Stimulated activated CD4-positive, alpha-beta T cell treated with anti-CD3 and anti-CD28 coated beads, TNF-alpha, amount 100 ng/mL, for 24 hours (primary cell): ENCODE data around the gene CLDN3.
"Not testable (repeated sequence)": the region's sequence is repeated elsewhere in the genome, so short reads cannot be mapped to it uniquely, and the experiment has no call there.

Experiments
- DNase-seq, 3 experiments: peaks; one replicate each; pipeline ENCODE4 v3.0.0-alpha.2; 2020; ENCODE audit warnings: low read depth in 3 of 3

The CLDN3 gene, protein sequence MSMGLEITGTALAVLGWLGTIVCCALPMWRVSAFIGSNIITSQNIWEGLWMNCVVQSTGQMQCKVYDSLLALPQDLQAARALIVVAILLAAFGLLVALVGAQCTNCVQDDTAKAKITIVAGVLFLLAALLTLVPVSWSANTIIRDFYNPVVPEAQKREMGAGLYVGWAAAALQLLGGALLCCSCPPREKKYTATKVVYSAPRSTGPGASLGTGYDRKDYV

DNA sequence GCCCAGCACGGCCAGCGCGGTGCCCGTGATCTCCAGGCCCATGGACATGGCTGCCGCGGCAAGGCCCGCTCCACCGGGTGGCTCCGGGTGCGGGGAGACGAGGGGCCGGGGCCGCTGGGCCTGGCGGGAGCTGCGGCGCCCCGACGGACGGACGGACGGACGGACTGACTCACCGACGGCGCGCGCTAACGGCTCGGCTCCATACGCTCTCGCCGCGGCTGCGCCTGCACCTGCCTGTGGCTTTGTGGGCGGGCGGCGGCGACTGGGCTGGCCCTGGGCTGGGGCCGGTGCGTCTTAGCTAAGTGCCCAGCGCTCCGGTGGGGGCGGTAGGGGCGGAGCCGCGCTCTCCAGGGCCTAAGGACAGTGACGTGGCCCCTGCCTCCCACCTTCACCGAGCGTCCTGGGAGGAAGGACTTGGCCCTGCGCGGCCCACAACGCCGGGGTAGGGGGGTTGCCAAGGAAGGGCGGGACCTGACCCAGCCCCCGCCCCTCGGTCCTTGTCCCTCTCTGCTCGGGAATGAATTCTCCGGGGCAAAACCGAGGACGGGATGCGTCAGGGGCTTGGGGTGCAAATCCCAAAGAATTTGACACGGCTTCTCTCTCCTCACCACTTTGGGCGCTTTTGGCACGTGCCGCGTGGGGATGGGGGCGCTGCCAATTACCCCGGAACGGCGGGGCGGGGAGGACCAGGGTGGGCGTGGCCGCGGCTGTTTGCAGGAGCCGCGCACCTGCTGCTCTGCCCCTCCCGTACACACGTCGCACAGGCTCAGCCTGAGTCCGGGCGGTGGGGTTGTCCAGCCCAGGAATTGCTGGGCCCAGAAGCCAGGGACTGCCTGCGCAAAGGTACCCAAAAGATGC is at the start of gene CLDN3:
TSS of gene CLDN3 (minus strand) at position 269 of the 858 bp plus-strand sequence. CDS start at position 48, 221 bp downstream.
- peak in 1 of 3 experiments; percentile 14 for DNase-seq

DNA sequence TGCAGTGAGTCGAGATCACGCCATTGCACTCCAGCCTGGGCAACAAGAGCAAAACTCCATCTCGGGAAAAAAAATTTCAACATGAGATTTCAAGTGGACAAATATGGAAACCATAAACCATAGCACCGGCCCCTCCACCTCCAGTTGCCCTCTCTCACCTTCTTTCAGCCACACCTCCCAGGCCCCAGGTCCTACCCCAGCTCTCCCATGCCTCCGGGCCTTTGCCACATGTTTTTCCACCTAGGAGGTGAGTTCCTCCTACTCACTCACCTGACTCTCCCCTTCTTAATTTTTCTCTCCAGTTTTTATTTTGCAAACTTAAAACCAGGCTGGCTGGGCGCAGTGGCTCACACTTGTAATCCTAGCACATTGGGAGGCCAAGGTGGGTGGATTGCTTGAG is 47.1 kb upstream of the CLDN3 start:
- no peak for DNase-seq

DNA sequence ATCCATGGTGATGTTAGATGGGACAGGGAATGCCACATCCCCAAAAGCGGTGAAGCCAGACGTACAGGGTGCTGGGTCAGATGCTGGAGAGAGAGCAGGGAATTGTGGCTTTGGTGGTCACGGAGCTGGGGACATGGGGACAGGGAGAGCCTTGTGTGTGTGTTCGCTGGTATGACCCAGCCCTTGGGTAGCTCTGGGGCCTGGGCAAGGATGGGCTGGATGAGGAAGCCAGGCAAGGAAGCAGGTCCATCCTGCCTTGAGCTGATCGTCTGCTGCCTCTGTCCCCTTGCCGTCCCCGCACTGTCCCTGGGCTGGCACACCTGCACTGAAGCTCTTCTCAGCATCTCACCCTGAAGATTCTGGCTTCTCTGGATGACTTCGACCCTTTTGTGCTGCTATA is 45.4 kb upstream of the CLDN3 start:
- DNase-seq, result no peak

DNA sequence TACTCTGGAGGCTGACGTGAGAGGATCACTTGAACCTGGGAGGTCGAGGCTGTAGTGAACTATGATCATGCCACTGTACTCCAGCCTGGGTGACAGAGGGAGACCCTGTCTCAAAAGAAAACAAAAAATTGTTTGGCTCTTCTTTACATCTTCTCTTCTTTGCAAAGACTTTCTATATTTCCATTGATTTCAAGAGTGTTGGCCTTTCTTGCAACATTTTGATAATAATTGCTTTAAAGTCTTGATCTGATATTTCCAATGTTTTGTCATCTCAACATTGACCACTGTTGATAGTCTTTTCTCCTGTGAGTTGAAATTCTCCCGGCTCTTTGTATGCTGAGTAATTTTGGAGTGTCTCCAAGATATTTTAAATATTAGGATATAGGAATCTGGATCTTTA is 42.9 kb upstream of the CLDN3 start:
- no peak for DNase-seq

DNA sequence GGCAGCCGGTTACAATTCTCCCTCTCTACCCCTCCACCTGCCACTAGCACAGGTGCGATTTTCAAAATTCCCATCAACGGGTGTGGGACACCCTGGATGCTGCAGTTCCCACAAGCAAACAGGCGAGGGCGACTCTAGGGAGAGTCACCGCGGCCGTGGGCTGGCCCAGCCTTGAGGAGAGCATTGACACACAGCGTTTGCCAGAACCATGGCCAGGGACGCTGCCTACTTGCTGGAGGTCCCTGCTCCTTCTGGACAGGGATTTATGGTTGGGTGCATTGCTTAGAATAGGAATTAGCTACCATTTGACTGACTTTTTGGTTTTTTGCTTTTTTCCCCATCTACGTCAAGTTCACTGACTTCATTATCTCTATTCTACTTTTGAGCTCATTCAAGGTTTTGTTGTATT is 41.7 kb upstream of the CLDN3 start:
- peak; percentile 22 to 56 (median 23) for DNase-seq

DNA sequence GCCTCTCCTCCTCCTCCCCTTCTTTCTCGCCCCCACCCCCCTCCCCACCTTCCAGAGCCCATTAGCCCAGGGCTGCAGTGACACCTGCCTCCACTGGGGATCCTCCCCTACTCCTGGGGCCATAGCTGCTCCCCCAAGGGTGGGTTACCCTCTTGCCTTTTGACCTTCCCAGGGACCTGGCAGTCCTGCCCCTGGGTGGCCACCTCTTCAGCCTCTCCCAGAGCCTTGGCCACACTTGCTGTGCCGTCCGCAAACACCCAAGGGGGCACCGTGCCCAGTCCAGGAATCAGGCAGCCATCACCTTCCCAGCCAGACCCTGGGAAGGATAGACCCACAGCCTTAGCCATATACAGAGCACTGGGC is 40.9 kb upstream of the CLDN3 start:
- DNase-seq, result no peak

DNA sequence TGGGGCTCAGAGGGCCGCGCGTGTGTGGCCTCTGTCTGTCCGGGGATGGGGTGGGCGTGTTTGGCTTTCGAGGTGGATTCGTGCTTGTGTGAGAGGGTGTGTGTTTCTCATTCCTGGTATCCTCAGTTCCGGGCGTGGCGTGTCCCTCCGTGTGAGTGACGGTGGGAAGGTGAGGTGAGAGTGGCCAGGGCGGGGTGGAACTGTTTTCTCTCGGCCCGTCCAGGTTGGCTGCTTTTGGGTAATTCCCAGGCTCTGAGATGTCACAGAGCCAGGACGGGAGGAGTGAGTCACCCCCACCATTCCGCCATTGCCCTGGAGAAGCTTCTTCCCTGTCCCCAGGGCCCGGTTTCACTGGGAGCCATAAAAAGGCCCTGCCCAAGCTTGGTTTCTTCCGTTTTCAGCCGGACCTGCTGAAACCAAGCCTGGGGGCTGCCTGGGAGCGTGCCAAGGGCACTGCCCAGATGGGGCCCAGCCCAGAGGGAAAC is 39.4 kb upstream of the CLDN3 start:
- DNase-seq, result no peak

DNA sequence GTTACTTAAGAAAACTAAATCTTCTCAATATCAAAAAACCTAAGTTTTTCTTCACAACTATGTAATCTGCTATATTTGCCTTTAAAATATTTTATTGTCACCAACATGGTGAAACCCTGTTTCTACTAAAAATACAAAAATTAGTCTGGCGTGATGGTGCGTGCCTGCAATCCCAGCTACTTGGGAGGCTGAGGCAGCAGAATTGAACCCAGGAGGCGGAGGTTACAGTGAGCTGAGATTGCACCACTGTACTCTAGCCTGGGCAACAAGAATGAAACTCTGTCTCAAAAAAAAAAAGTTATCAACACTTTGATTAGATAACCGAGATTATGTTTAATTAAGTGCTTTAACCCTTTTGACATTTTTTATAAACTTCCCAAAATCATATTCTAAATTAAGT is 32.4 kb upstream of the CLDN3 start:
- no peak for DNase-seq

DNA sequence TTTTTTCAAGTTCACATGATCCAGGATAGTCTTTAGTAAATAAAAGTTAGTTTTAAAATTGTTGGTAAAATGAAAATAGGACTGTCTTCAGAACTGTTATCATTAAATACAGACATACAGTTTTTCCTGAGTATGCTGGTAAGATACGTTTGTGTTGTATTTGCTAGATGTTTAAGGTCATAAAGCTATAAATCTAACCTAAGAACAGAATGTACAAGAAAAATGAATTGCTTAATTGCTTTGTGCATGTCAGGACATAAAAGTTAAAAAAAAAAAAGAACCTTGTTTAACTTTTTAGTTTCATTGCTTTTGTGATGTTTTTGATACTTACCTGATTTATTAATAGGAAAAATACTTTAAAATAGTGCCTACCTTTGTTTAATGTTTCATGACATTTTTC is 31.5 kb upstream of the CLDN3 start:
- DNase-seq, result no peak

DNA sequence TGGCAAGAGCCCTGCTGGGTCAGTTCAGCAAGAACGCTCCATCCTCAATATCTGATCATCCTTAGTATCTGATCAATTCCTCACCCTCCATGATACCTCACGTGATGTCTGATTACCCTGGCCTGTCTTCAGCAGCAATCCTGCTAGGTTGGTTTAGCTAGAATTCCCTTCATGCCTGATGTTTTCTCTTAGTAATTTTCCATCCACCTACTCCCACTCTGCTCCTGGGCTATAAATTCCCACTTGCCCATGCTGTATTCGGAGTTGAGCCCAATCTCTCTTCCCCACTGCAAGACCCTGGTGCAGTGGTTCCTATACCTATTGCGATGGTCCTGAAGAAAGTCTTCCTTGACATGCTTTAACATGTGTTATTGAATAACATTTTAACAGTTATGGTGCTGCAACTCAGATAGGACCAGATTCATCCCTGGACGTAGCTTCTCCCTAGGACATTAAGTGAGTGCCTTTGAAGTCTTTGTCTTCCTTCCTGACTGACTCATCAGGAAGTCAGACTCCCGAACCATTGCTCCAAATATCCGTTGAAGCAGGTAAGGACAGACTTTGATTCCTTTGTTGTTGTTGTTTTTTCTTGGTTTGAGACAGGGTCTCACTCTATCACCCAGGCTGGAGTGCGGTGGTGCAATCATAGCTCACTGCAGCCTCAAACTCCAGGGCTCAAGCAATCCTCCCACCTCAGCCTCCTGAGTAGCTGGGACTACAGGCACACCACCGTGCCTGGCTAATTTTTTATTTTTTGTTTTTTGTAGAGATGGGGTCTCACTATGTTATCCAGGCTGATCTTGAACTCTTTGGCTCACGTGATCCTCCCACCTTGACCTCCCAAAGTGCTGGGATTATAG is 29.4 kb upstream of the CLDN3 start:
- DNase-seq, result no peak

DNA sequence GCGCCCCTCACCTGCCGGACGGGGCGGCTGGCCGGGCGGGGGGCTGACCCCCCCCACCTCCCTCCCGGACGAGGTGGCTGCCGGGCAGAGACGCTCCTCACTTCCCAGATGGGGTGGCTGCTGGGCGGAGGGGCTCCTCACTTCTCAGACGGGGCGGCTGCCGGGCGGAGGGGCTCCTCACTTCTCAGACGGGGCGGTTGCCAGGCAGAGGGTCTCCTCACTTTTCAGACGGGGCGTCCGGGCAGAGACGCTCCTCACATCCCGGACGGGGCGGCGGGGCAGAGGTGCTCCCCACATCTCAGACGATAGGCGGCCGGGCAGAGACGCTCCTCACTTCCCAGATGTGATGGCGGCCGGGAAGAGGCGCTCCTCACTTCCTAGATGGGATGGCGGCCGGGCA is 27.1 kb upstream of the CLDN3 start:
- not testable (repeated sequence) for DNase-seq

DNA sequence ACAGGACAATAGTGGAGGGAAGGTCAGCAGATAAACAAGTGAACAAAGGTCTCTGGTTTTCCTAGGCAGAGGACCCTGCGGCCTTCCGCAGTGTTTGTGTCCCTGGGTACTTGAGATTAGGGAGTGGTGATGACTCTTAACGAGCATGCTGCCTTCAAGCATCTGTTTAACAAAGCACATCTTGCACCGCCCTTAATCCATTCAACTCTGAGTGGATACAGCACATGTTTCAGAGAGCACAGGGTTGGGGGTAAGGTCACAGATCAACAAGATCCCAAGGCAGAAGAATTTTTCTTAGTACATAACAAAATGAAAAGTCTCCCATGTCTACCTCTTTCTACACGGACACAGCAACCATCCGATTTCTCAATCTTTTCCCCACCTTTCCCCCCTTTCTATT is 26.6 kb upstream of the CLDN3 start:
- not testable (repeated sequence) for DNase-seq

DNA sequence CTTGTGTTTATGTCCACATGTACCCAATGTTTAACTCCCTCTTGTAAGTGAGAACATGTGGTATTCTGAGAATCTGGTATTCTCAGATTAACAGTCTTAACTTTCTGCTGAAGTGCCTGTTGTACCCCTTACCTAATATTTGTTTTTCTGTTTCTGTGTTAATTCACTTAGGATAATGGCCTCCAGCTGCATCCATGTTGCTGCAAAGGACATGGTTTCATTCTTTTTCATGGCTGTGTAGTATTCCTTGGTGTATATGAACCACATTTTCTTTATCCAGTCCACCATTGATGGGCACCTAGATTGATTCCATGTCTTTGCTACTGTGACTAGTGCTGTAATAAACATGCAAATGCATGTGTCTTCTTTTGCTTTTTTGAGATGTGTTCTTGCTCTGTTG is 25.1 kb upstream of the CLDN3 start:
- DNase-seq, result not testable (repeated sequence)

DNA sequence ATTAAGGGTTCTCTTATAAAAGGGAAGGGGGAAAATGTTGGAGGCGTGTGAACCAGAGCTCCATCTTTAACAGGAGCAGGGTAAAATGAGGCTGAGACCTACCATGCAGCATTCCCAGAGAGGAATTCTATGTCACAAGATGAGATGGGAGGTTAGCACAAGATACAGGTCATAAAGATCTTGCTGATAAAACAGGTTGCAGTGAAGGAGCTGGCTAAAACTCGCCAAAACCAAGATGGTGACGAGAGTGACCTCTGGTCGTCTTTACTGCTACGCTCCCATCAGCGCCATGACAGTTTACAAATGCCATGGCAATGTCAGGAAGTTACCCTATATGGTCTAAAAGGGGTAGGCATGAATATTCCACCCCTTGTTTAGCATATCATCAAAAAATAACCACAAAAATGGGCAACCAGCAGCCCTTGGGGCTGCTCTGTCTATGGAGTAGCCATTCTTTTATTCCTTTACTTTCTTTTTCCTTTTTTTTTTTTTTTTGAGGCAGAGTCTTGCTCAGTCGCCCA is 21.2 kb upstream of the CLDN3 start:
- DNase-seq, result not testable (repeated sequence)

DNA sequence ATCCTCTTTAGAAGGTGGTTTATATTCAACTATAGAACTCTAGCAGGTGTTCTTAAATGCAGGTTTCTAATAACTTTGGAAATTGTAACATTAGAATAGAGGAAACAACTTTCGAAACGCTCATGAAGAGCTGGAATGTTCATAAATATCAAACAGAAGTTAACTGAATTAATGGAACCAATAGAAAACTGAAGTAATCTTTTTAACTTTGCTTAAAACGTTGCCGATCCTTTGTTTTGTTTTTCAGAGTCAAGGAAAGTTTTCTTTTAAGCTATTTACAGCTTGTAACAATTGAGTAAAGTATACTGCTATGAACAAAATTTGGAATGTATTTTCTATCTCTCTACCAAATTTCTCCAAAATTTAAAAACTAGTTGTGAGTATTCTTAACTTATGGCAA is 19.0 kb upstream of the CLDN3 start:
- no peak for DNase-seq

DNA sequence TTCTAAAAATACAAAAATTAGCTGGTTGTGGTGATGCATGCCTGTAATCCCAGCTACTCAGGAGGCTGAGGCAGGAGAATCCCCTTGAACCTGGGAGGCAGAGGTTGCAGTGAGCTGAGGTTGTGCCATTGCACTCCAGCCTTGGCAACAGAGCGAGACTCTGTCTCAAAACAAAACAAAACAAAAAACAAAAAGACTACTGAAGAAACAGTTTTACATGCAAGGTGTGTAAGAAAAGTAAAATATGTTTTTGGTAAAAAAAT is 17.6 kb upstream of the CLDN3 start:
- DNase-seq, result not testable (repeated sequence)

DNA sequence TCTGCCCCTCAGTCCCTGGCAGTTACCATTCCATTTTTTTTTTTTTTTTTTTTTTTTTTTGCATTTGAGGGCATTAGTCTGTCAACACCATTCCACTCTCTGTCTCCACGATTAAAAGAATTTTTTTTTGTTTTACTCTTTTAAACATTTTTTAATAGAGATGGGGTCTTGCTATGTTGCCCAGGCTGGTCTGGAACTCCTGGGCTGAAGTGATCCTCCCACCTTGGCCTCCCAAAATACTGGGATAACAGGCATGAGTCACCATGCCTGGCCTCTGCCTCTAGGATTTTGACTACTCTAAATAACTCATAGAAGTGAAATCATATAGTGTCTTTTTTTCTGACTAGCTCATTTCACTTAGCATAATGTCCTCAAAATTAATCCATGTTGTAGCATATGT is 16.5 kb upstream of the CLDN3 start:
- no peak for DNase-seq

DNA sequence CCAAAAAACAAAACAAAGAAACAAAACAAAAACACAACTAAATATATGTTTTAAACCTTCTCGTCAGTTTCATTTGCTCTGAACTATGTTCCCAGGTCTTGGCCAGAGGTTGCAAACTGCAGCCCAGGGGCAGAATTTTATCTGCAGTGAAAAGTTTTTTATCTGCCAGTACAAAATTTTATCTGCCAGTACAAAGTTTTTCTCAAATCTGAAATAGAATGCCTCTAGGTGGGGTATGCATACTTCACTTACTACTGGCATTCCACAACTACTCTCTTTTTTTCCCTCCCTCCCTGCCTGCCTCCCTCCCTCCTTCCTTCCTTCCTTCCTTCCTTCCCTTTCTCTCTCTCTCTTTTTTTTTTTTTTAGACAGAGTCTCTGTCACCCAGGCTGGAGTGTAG is 9.4 kb upstream of the CLDN3 start:
- no peak for DNase-seq

DNA sequence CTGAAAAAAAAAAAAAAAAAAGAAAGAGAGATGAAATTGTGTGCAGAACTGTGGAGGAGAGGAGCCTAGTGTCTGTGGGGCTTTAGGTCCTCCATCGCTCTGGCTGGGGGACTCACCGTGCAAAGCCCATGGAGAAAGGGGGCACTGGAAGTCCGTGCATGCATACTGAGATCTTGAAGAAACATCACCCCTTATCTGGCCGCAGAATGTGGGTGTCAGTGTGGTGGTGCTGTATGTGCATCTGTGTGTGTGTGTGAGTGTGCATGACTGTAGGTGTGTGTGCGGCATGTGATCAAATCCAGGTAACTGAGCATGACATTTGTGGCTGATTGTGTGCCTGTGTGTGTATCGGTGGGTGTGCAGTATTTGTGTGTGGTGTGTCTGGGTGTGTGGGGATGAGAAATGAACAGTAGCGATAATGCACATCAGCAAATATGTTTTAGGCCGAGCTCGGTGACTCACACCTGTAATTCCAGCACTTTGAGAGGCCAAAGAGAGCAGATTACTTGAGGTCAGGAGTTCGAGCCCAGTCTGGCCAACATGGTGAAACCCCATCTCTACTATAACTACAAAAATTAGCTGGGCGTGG is 8.8 kb upstream of the CLDN3 start:
- no peak for DNase-seq

DNA sequence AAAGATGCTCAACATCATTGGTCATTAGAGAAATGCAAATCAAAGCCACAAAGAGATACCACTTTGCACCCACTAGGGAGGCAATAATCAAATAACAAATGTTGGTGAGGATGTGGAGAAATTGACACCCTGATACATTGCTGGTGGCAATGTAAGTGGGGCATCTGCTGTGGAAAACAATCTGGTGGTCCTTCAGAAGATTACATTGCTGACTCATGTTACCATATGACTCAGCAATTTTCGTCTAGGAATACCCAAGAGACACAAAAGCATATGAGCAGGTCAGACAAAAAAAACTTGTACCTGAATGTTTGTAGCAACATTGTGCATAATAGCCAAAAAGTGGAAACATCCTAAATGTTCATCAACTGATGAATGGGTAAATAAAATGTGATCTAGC is 4.9 kb upstream of the CLDN3 start:
- no peak for DNase-seq

DNA sequence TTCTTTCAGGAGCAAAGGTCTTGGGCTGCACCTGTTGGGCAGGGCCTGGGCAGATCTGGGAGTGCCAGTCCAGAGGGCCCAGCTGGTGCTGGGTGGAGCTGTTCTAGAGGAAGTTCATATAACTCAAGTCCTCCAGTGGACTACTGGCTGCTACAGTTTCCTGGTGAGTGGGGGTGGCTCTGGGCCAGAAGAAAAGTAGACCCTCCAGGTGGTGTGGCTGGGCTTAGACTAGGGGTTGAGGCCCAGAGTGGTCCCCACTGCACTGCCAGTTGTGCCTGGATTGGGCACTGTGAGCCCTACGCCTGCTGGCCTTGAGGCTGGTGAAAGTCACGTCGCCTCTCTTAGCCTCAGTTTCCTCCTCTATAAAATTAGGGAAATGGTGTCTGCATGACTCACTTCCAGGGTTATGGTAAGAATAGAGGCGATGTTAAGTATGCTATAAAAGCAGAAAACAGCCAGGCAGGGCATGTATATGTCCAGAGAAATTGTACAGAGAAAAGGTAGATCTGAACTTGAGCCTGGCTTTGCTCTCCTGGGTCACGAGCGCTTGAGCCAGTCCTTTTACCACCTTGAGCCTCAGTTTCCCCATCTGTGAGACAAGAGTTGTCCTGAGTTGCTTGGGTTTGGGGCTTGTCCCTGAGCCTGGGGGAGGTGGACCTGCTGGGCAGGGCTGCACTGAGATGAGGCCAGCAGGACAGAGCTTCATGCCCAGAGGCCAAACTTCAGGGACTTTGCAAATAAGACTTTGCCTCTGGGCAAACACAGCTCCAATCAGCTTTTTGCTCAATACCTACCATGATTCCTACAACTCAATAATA is 3.8 kb upstream of the CLDN3 start:
- no peak for DNase-seq
